ENCODE data around the gene BORCS6. TPM values are rescaled to one million over a fixed set of nuclear protein-coding genes. Genes with fewer than 3 reads are reported as not detected.
"Not testable (repeated sequence)": the region's sequence is repeated elsewhere in the genome, so short reads cannot be mapped to it uniquely, and the experiment has no call there.

Gene BORCS6
- total RNA-seq, 4 donors from 2014 or later = 22.0 to 26.6 (median 25.0) TPM

- intact Hi-C loops (cut with DNase I; ENCODE audit: low total_unique reads) = no loop called here
- TF ChIP-seq CTCF (IDR thresholded peaks at IDR 0.05) (no peak), POLR2A (IDR thresholded peaks at IDR 0.05) (no peak)
- peak in 1 of 2 donors; percentile 84 for DNase-seq (ENCODE audit: low spot score in 2 of 2)
- H3K4me3 ChIP-seq (ENCODE audit: low read depth, poor library complexity, severe bottlenecking) = peak overlapping the region; percentile 24
- WGBS, 2 donors = 4 to 7% methylated on average over 11 of the region's 11 CpGs
These were observed 14.2 kb downstream of the BORCS6 start for GRCh38 chr17:8175795-8176196.

GRCh38 chr17:8173871-8174322, 16.1 kb downstream of the BORCS6 start:
- no peak for DNase-seq (ENCODE audit: low spot score in 2 of 2)
- intact Hi-C loops (cut with DNase I; ENCODE audit: low total_unique reads) = no loop called here
- TF ChIP-seq CTCF (IDR thresholded peaks at IDR 0.05) = no peak
- no peak for TF ChIP-seq POLR2A (IDR thresholded peaks at IDR 0.05)
- 4 to 5% methylated on average over 14 of the region's 14 CpGs for WGBS, 2 donors
- H3K4me3 ChIP-seq (ENCODE audit: low read depth, poor library complexity, severe bottlenecking) = no peak overlapping the region

- peak; percentile 86 to 95 for DNase-seq (ENCODE audit: low spot score in 2 of 2)
- WGBS, 2 donors = 0% methylated on average over 23 of the region's 23 CpGs
- intact Hi-C loops (cut with DNase I; ENCODE audit: low total_unique reads) = no loop called here
These were observed 16.7 kb downstream of the BORCS6 start for GRCh38 chr17:8173056-8173870.

GRCh38 chr17:8170186-8170585, 19.8 kb downstream of the BORCS6 start:
- WGBS, 2 donors = 88 to 90% methylated on average over 19 of the region's 19 CpGs

More at GRCh38 chr17:8173056-8173870, 16.7 kb downstream of the BORCS6 start:
- TF ChIP-seq POLR2A (IDR thresholded peaks at IDR 0.05) = peak in 1 of 2 donors; percentile 96
- TF ChIP-seq CTCF (IDR thresholded peaks at IDR 0.05) = no peak
- no peak overlapping the region for H3K4me3 ChIP-seq (ENCODE audit: low read depth, poor library complexity, severe bottlenecking)

GRCh38 chr17:8167526-8167925, 22.5 kb downstream of the BORCS6 start:
- TF ChIP-seq CTCF (IDR thresholded peaks at IDR 0.05) (no peak), POLR2A (IDR thresholded peaks at IDR 0.05) (no peak)
- intact Hi-C loops (cut with DNase I; ENCODE audit: low total_unique reads) = no loop called here
- no peak overlapping the region for H3K4me3 ChIP-seq (ENCODE audit: low read depth, poor library complexity, severe bottlenecking)
- 76 to 77% methylated on average over 3 of the region's 3 CpGs for WGBS, 2 donors
- no peak for DNase-seq (ENCODE audit: low spot score in 2 of 2)

More at GRCh38 chr17:8170186-8170585, 19.8 kb downstream of the BORCS6 start:
- DNase-seq (ENCODE audit: low spot score in 2 of 2); H3K4me3 ChIP-seq (ENCODE audit: low read depth, poor library complexity, severe bottlenecking); intact Hi-C loops (cut with DNase I; ENCODE audit: low total_unique reads): not testable (repeated sequence)

- DNase-seq (ENCODE audit: low spot score in 2 of 2) = no peak
- intact Hi-C loops (cut with DNase I; ENCODE audit: low total_unique reads) = no loop called here
- H3K4me3 ChIP-seq (ENCODE audit: low read depth, poor library complexity, severe bottlenecking) = no peak overlapping the region
- no peak for TF ChIP-seq POLR2A (IDR thresholded peaks at IDR 0.05)
- no peak for TF ChIP-seq CTCF (IDR thresholded peaks at IDR 0.05)
- WGBS, 2 donors = 64 to 71% methylated on average over 6 of the region's 6 CpGs
These were observed 23.2 kb downstream of the BORCS6 start for GRCh38 chr17:8166731-8167130.
